Measurements from ENCODE around the gene CCDC73.
"Not testable (repeated sequence)": the region's sequence is repeated elsewhere in the genome, so short reads cannot be mapped to it uniquely, and the experiment has no call there.

Gene CCDC73

GRCh38 chr11:32606220-32606619 lies 188.2 kb downstream of the CCDC73 start:
- peaks cover 52% of the 10 kb centered on the region for H3K36me3 Mint-ChIP-seq
- peaks cover 4% of the 10 kb centered on the region for H3K9me3 Mint-ChIP-seq
- no peak overlapping the region for H3K27ac Mint-ChIP-seq
- ATAC-seq = no peak
- H3K4me3 Mint-ChIP-seq = no peak overlapping the region
- no peaks in the 10 kb centered on the region for H3K27me3 Mint-ChIP-seq
- no peaks in the 10 kb centered on the region for H3K4me1 Mint-ChIP-seq

GRCh38 chr11:32602657-32603415 lies 191.6 kb downstream of the CCDC73 start:
- Mint-ChIP-seq H3K27ac (no peak overlapping the region), H3K27me3 (no peaks in the 10 kb centered on the region), H3K36me3 (peaks cover 35% of the 10 kb centered on the region), H3K4me3 (no peak overlapping the region), H3K9me3 (no peaks in the 10 kb centered on the region), H3K4me1 (no peaks in the 10 kb centered on the region)
- no peak for ATAC-seq

- H3K36me3 Mint-ChIP-seq = peaks cover 51% of the 10 kb centered on the region
- H3K9me3 Mint-ChIP-seq = no peaks in the 10 kb centered on the region
- no peak overlapping the region for H3K4me3 Mint-ChIP-seq
- ATAC-seq = no peak
- H3K4me1 Mint-ChIP-seq = no peaks in the 10 kb centered on the region
- H3K27me3 Mint-ChIP-seq = no peaks in the 10 kb centered on the region
- no peak overlapping the region for H3K27ac Mint-ChIP-seq
These were observed 196.5 kb downstream of the CCDC73 start for GRCh38 chr11:32597921-32598320.

- not testable (repeated sequence) for H3K9me3 Mint-ChIP-seq, H3K27me3 Mint-ChIP-seq, ATAC-seq, H3K27ac Mint-ChIP-seq, H3K4me3 Mint-ChIP-seq, H3K4me1 Mint-ChIP-seq
- peaks cover 54% of the 10 kb centered on the region for H3K36me3 Mint-ChIP-seq
These were observed 198.3 kb downstream of the CCDC73 start for GRCh38 chr11:32596114-32596513.

GRCh38 chr11:32594272-32594671 lies 200.2 kb downstream of the CCDC73 start:
- H3K4me3 Mint-ChIP-seq = no peak overlapping the region
- H3K27ac Mint-ChIP-seq = no peak overlapping the region
- ATAC-seq = no peak
- peaks cover 9% of the 10 kb centered on the region for H3K4me1 Mint-ChIP-seq
- peaks cover 68% of the 10 kb centered on the region for H3K36me3 Mint-ChIP-seq
- H3K9me3 Mint-ChIP-seq = no peaks in the 10 kb centered on the region
- no peaks in the 10 kb centered on the region for H3K27me3 Mint-ChIP-seq

GRCh38 chr11:32586576-32587190 lies 207.8 kb downstream of the CCDC73 start:
- Mint-ChIP-seq H3K27me3 (no peaks in the 10 kb centered on the region), H3K9me3 (no peaks in the 10 kb centered on the region), H3K27ac (no peak overlapping the region), H3K4me3 (no peak overlapping the region), H3K4me1 (peaks cover 25% of the 10 kb centered on the region), H3K36me3 (peaks cover 24% of the 10 kb centered on the region)
- ATAC-seq = no peak

- H3K27ac Mint-ChIP-seq = peak overlapping the region; percentile 94
- no peak for ATAC-seq
- H3K36me3 Mint-ChIP-seq = peaks cover 9% of the 10 kb centered on the region
- peaks cover 24% of the 10 kb centered on the region for H3K4me1 Mint-ChIP-seq
- peak overlapping the region; percentile 91 for H3K4me3 Mint-ChIP-seq
- no peaks in the 10 kb centered on the region for H3K9me3 Mint-ChIP-seq
- H3K27me3 Mint-ChIP-seq = no peaks in the 10 kb centered on the region
These were observed 209.5 kb downstream of the CCDC73 start for GRCh38 chr11:32584921-32585320.

GRCh38 chr11:32583459-32584271 lies 210.8 kb downstream of the CCDC73 start, which contains the start of gene EIF3M:
Gene EIF3M, plus strand, starts transcription at chr11:32583831. Its CDS starts 57 bp downstream, at chr11:32583888.
- H3K4me3 Mint-ChIP-seq = peak within 1 kb of the TSS; percentile 91
- peaks cover 24% of the 10 kb centered on the region for H3K4me1 Mint-ChIP-seq
- H3K27me3 Mint-ChIP-seq = no peaks in the 10 kb centered on the region
- H3K36me3 Mint-ChIP-seq = peaks cover 6% of the 10 kb centered on the region
- H3K9me3 Mint-ChIP-seq = no peaks in the 10 kb centered on the region
- peak; percentile 100 for ATAC-seq
- peak within 1 kb of the TSS; percentile 94 for H3K27ac Mint-ChIP-seq

- ATAC-seq = no peak
- H3K27ac Mint-ChIP-seq = no peak overlapping the region
- H3K4me3 Mint-ChIP-seq = no peak overlapping the region
- H3K27me3 Mint-ChIP-seq = no peaks in the 10 kb centered on the region
- H3K4me1 Mint-ChIP-seq = peaks cover 19% of the 10 kb centered on the region
- H3K9me3 Mint-ChIP-seq = no peaks in the 10 kb centered on the region
- peaks cover 2% of the 10 kb centered on the region for H3K36me3 Mint-ChIP-seq
These were observed 212.9 kb downstream of the CCDC73 start for GRCh38 chr11:32581556-32581955.

GRCh38 chr11:32580967-32581366 lies 213.5 kb downstream of the CCDC73 start:
- Mint-ChIP-seq H3K9me3 (no peaks in the 10 kb centered on the region), H3K27me3 (no peaks in the 10 kb centered on the region), H3K27ac (no peak overlapping the region), H3K4me1 (peaks cover 15% of the 10 kb centered on the region), H3K36me3 (no peaks in the 10 kb centered on the region), H3K4me3 (no peak overlapping the region)
- ATAC-seq = no peak

GRCh38 chr11:32576456-32576855 lies 218.0 kb downstream of the CCDC73 start:
- H3K27me3 Mint-ChIP-seq = peaks cover 24% of the 10 kb centered on the region
- no peaks in the 10 kb centered on the region for H3K4me1 Mint-ChIP-seq
- H3K4me3 Mint-ChIP-seq = no peak overlapping the region
- H3K36me3 Mint-ChIP-seq = no peaks in the 10 kb centered on the region
- H3K9me3 Mint-ChIP-seq = no peaks in the 10 kb centered on the region
- H3K27ac Mint-ChIP-seq = no peak overlapping the region
- ATAC-seq = no peak

- Mint-ChIP-seq H3K27me3 (peaks cover 38% of the 10 kb centered on the region), H3K9me3 (no peaks in the 10 kb centered on the region), H3K4me3 (no peak overlapping the region), H3K4me1 (no peaks in the 10 kb centered on the region), H3K27ac (no peak overlapping the region), H3K36me3 (no peaks in the 10 kb centered on the region)
- no peak for ATAC-seq
These were observed 219.4 kb downstream of the CCDC73 start for GRCh38 chr11:32575070-32575469.

- H3K36me3 Mint-ChIP-seq = no peaks in the 10 kb centered on the region
- H3K9me3 Mint-ChIP-seq = no peaks in the 10 kb centered on the region
- no peaks in the 10 kb centered on the region for H3K4me1 Mint-ChIP-seq
- peaks cover 45% of the 10 kb centered on the region for H3K27me3 Mint-ChIP-seq
- no peak overlapping the region for H3K27ac Mint-ChIP-seq
- H3K4me3 Mint-ChIP-seq = no peak overlapping the region
- ATAC-seq = no peak
These were observed 220.0 kb downstream of the CCDC73 start for GRCh38 chr11:32574421-32574820.

GRCh38 chr11:32573228-32573627 lies 221.2 kb downstream of the CCDC73 start:
- Mint-ChIP-seq H3K4me1 (no peaks in the 10 kb centered on the region), H3K36me3 (no peaks in the 10 kb centered on the region), H3K9me3 (no peaks in the 10 kb centered on the region), H3K27ac (no peak overlapping the region), H3K4me3 (no peak overlapping the region), H3K27me3 (peaks cover 53% of the 10 kb centered on the region)
- no peak for ATAC-seq

- Mint-ChIP-seq H3K36me3 (no peaks in the 10 kb centered on the region), H3K9me3 (no peaks in the 10 kb centered on the region), H3K27ac (no peak overlapping the region), H3K4me3 (no peak overlapping the region), H3K4me1 (peaks cover 5% of the 10 kb centered on the region), H3K27me3 (peaks cover 53% of the 10 kb centered on the region)
- ATAC-seq = no peak
These were observed 223.4 kb downstream of the CCDC73 start for GRCh38 chr11:32571039-32571438.

All from stimulated activated memory B cell treated with anti-CD40 and anti-IgM and Interleukin-4, amounts not matched to agents 10 μg/mL and 1 μg/mL and 100 μg/mL, for 72 hours (primary cell).